Left colon (tissue), 2 donors: ENCODE results near the gene ECT2. TPM values are rescaled to one million over a fixed set of nuclear protein-coding genes. Genes with fewer than 3 reads are reported as not detected.
"Not testable (repeated sequence)": the region's sequence is repeated elsewhere in the genome, so short reads cannot be mapped to it uniquely, and the experiment has no call there.

ENCODE experiments used
- ATAC-seq: fragments of 200-7000 bp; cut with Tn5 transposase; one replicate; pipeline ENCODE4 v1.9.1; 2020; ENCODE audit warnings: mild to moderate bottlenecking, moderate library complexity
- DNase-seq, 2 donors: peaks; one replicate each; pipeline ENCODE4 v3.0.0-alpha.2; 2020
- intact Hi-C, 2 donors: fragments of 100-400 bp; cut with DNase I in 1 of 2; cut with micrococcal nuclease in 1 of 2; formaldehyde crosslinking; loops; one replicate each; pipeline versions ENCODE4 v1.11.2 to v1.14.0; 2022; cut with DNase I, micrococcal nuclease
- total RNA-seq, 2 donors: library from RNA; stranded (reverse); fragmentation: NEBNext Ultra II Directional; extraction: Animal tissue kit (Norgen Biotek cat#: 25700); gene quantifications; one replicate each; pipeline ENCODE4 v1.2.1, GENCODE V29; 2021
- donor health status: DM: no; HTN: no; CAD: no.
- donor health status: DM: yes; HTN: yes; CAD: no.

Gene ECT2
- total RNA-seq, 2 donors from 2014 or later: 15.7 to 22.3 TPM

DNA sequence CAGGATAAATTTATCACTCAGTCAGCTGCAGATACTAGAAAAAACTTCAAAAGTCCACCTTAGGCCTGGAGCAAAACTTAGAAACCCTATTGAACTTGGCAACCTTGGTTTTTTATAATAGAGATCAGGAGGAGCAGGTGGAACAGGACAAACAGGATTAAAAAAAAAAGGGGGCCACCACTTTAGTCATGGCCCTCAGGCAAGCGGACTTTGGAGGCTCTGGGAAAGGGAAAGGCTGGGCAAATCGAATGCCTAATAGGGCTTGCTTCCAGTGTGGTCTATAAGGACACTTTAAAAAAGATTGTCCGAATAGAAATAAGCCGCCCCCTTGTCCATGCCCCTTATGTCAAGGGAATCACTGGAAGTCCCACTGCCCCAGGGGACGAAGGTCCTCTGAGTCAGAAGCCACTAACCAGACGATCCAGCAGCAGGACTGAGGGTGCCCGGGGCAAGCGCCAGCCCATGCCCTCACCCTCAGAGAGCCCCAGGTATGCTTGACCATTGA lies 27.9 kb upstream of the ECT2 start:
- DNase-seq, intact Hi-C loops, ATAC-seq: not testable (repeated sequence)

DNA sequence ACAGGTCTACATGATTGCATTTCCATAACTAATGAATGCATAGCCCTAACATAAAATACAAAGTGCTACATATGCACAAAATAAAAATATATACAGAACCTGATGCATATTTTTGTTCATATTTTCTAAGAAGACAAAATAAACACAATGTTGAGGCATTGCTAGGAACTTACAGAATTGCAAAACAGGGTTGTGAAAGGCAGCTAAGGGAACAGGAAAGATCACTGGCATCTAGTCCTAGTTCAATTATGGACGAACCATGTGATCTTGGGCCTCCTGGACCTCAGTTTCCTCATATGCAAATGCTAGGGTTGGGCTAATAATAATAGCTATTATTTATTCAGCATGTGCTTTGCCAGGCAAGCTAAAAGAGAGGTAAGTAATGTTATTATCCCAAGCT lies 24.1 kb upstream of the ECT2 start:
- DNase-seq (no peak), ATAC-seq (no peak)
- intact Hi-C loops: no loop called here

DNA sequence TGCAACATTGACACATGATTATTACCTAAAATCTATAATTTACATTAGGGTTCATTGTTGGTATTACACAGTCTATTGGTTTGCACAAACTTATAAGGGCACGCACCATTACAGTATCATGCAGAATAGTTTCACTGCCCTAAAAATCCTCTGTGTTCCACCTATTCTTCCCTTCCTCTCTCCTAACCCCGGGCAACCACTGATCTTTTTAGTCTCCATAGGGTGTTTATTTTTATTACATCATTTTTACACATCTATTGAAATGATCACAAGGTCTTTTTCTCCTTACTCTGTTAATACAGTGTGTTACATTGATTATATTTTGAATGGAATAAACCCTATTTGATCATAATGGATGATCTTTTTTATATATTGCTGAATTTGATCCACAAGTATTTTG lies 15.5 kb upstream of the ECT2 start:
- DNase-seq: no peak

DNA sequence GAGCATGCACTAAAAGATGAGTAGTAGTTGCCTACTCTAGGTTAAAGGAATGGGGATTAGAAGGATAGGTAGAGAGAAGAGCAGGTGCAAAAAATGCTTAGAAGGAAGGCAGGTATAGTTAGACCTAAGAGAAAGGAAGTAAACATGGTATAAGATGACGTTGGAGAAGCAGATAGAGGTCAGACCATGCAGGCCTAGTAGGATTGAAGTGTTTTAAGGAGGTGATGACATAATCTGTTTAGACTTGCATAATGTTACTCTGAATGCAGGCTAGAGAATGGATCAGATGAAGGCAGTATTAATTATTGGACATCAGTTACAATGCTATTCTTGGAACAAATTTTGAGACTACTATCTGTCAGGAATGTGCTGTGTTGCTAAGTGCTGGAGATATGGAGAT lies 11.1 kb upstream of the ECT2 start:
- DNase-seq: no peak
- ATAC-seq: no peak
- intact Hi-C loops: no loop called here

More for the DNA sequence above, 15.5 kb upstream of the ECT2 start:
- intact Hi-C loops: no loop called here
- ATAC-seq: no peak

DNA sequence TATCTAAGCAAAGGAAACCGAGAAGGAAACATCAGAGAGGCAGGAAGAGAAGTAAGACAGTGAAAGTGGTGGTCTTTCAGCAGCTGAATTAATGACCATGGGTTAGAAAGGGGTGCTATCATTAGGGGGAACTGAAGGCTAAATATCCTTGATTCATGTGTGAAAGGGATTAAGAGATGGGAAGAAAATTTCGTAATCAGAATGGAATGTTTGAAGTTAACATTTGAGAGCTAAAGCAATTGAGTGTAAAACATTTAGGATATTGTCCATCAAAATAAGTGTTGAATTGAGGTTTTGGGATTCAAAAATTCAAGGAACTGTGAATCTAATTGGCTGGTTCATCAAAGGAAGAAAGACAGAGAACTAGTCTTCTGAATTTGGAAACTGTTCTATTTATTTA lies 4.1 kb upstream of the ECT2 start:
- no peak for ATAC-seq
- intact Hi-C loops: no loop called here
- no peak for DNase-seq

DNA sequence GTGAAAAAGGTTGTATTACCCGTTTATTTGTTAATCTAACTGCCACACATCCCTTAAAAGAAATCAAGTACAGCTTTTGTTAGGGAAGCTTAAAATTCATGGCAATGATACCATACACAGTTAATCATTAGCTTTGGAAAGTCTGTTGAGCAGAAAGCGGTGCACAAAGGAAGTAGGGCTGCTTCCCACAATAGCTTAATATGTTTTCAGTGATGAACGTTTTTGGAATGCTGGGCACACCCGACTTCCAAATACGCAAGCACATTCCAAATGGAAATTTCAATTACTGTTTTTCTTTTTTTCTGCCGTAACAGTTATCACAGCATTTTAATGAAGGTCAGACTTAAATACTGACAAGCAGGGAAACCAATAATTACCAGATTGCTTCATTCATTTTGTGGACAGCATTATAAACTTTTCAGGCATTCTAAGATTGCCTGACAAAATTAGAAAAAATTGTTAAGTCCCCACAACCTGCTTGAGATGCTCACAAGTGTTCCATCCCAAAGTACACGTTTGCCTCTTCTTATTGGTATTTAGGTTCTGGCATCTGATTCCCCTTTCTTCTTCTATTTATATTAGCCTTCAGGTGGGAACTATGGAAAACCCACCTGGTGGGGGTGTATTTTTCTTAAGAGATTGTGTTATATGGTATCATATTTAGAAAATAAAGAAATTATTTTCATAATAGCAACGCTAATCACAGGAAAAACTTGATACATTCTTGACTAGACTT lies 1.1 kb upstream of the ECT2 start:
- intact Hi-C loops: no loop called here
- ATAC-seq (peak; percentile 47), DNase-seq (peak in 1 of 2 donors; percentile 45)

DNA sequence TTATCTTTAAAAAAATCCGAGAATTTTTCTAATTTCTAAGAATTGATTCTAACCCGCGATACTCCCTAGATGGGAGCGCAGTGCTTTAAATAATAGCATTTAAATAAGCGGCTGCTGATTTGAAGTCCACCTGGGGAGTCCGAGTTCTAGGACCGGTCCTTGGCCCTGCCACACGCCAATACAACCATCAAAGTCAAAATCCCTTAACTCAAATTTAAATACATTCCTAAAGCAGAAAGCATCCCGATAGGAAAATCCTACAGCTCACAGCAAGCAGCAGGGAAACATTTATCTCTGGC lies 508 bp upstream of the ECT2 start:
- ATAC-seq: peak; percentile 0
- DNase-seq: peak; percentile 25 to 28
- intact Hi-C loops: no loop called here

DNA sequence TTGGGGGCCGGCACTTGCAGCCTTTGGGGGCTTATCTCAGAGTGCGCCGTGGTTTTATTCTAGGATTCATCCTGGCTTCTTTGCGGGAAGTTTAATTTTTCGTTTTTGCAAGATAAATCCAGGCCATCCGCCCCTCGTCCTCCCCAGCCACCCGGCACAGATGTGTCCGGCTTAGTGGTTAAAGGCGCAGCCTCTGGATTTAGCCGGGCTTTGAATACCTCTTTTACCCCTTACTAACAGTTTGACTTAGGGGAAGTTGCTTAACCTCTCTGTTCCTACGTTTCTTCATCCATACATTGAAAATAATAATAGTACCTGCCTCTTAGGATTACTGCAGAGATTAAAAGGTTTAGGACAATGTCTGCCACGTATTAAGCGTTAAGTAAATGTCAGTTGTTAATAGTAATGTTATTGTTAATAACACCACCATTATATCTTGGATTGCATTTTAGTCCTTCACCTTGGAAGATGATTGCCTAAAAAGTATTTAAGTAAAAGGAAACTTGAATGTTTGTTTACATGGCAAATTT lies 714 bp downstream of the ECT2 start:
- DNase-seq (no peak), ATAC-seq (peak; percentile 28)
- intact Hi-C loops: no loop called here

DNA sequence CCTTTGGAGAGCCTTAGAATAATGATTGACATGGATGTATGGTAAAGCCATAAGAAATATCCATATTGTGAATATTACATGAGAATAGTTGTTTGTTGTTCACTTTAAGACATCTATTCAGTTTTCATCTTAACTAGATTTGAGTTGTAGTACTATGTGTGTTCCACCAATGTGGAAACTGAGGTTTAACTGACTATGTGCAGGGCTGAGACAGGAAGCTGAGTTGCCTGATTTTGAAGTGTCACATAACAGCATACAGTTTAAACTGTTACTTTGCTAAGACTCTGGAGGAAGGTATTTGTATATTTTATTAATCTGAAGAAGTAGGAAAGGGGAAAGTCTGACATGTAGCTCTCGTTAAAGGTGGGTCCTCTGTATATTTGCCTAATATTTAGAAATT lies 2.1 kb downstream of the ECT2 start:
- DNase-seq (no peak), ATAC-seq (no peak)
- intact Hi-C loops: no loop called here

DNA sequence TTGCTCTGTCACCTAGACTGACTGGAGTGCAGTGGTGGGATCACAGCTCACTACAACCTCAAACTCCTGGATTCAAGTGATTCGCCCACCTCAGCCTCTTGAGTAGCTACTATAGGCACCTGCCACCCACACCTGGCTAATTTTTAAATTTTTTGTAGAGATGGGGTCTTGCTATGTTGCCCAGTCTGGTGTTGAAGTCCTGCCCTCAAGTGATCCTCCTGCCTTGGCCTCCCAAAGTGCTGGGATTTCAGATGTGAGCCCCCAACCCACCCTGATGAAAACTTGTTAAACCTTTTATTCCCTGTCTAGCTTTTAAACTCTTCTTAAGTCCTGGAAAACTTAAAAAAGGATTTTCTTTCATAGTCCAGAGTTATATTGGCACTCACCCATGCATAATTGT lies 2.6 kb downstream of the ECT2 start:
- intact Hi-C loops: no loop called here
- no peak for DNase-seq
- ATAC-seq: no peak

DNA sequence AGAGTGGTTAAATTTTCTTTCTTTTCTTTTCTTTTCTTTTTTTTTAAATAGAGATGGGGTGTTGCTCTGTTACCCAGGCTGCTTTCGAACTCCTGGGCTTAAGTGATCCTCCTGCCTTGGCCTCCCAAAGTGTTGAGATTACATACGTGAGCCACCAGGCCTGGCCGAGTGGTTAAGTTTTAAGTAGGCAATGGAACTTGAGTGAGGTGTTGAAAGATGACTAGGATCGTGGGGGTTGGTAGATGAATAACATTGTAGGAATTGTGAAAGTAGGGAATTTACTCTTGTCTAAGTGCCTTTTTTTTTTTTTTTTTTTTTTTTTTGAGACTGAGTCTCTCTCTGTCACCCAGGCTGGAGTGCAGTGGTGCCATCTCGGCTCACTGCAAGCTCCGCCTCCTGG lies 9.9 kb downstream of the ECT2 start:
- intact Hi-C loops, ATAC-seq, DNase-seq: not testable (repeated sequence)

DNA sequence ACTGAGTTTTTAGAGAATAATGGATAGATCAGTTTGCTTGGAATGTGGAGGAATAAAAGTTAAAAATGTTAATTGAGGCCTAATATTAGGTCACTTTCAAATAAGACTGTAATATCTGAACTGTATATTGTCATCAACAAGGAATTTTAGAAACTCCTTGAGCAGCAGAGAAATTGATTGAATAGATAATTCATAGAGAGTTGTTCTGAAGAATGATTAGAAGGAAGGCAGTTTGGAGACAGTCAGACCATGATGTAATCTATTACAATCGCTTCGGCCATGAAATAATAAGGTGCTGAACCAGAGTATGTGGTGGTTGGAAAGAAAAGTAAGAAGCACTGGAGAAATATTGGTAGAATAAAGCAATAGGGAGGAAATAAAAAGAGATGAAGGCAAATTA lies 15.7 kb downstream of the ECT2 start:
- intact Hi-C loops: no loop called here
- ATAC-seq (no peak), DNase-seq (no peak)

DNA sequence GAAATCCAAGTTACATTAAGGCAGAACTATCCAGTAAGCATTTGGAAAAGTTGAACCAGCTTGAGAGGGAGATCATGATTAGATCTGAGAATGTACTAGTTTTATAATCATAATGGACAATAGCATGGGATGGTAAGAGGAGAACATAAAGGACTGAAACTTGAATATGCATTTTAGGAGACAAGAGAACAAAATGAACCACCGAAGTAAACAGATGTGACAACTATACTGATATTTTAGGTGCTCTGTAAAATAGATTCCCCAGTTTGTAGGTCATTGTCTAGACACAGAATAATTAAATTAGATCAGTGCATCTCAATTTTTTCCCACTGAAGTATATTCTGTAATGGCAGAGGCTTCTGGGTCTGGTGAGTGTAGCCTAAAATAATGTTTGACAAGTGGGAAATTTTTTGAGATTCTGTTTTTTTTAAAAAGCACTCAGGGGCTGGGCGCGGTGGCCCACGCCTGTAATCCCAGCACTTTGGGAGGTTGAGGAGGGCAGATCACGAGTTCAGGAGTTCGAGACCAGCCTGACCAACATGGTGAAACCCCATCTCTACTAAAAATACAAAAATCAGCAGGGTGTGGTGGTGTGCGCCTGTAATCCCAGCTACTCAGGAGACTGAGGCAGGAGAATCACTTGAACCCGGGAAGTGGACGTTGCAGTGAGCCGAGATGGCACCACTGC lies 16.3 kb downstream of the ECT2 start:
- ATAC-seq: no peak
- DNase-seq: no peak

DNA sequence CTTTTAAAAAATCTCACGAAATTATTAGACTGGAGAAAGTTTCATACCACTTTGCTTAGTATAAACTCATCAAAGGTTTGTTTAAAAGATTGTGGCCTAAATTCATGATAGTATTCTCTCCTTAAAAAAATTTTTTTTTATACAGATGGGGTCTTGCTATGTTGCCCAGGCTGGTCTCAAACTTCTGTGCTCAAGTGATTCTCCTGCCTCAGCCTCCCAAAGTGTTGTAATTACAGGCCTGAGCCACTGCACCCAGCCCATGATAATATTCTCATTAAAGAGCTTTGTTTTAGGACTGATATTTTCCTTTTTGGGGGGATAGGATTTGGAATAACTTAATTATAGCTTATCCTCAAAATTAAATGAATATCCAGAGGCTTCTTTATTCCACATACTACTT lies 19.9 kb downstream of the ECT2 start:
- intact Hi-C loops: no loop called here
- ATAC-seq: no peak
- DNase-seq: no peak

More for the DNA sequence above, 16.3 kb downstream of the ECT2 start:
- intact Hi-C loops: no loop called here

DNA sequence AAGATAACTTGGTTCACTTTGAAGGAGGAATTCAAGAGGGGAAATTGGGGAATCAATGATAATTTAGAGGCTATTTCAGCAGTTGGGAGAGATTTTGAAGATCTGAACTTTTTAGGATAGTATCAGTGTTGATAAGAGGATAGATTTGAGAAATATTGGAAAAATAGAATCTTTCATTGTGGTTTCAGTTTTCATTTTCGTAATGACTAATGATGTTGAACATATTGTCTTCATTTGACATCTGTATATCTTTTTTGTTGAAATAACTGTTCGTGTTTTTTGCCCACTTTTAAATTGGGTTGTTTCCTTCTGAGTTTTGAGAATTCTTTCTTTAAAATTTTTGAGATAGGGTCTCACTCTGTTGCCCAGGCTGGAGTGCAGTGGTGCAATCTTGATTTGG lies 21.1 kb downstream of the ECT2 start:
- intact Hi-C loops: no loop called here
- DNase-seq (no peak), ATAC-seq (no peak)

DNA sequence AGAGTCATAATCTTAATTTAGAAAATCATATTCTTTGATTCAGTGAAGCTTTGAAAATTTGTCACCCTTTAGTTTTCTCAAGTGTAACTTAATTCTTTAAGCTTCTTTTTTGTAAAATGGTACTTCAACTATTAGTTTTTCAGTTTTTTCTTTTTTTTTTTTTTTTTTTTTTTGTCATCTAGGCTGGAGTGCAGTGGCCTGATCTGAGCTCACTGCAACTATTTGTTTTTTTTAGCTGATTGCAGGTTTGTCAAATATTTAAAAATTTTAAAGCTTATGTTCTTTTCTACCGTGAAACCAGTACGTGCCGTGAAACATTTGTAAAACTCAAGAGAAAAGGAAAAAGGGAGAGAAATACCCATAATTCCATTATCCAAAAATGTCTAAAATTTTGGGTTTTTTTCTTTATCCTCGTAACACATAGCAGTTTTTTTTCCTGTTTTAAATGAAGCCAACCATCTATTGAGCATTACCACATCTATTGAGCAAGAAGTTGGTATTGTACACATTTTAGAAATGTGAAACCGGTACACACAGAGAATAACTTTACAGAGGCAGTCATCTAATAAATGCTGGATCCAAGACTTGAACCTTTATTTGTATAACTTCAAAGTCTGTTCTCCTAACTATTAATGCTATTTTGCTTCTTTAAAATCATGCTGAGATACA lies 25.7 kb downstream of the ECT2 start:
- ATAC-seq: no peak
- no peak for DNase-seq
- intact Hi-C loops: no loop called here

DNA sequence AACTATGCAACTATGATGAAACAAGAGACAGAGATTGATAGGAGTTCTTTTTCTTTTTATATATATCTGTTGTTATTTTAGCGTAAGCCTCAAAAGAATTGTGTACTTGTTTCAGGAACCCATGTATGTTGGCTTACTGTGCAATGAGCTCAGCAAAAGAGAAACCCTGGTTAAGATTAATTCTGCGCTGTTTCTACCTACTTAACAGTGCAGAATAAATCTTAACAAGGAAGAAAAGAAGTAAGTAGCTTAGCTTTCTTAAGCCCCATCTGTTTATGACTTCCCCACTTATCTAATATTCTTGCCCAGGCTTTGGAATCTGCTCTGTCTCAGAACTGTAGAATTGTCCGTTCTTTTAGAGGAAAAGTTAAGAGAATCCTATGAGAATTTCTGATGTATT lies 27.4 kb downstream of the ECT2 start:
- no peak for DNase-seq

DNA sequence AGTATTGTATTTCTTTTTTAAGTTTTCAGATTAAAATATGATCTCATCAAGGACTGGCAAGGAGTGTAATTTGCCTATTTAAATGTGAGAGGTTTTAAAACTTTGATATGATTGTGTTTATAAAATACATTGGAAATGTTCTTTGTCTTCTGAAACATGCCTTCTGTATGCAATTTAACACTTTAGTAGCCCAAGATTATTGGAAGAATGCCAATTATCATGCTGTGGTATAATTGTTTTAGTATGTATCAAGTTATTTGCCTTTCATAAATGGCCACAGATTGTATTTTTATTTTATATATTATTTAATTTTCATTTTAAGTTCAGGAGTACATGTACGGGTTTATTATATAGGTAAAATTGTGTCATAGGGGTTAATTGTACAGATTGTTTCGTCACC lies 31.7 kb downstream of the ECT2 start:
- DNase-seq (no peak), ATAC-seq (no peak)
- intact Hi-C loops: no loop called here

More for the DNA sequence above, 27.4 kb downstream of the ECT2 start:
- ATAC-seq: no peak
- intact Hi-C loops: no loop called here

DNA sequence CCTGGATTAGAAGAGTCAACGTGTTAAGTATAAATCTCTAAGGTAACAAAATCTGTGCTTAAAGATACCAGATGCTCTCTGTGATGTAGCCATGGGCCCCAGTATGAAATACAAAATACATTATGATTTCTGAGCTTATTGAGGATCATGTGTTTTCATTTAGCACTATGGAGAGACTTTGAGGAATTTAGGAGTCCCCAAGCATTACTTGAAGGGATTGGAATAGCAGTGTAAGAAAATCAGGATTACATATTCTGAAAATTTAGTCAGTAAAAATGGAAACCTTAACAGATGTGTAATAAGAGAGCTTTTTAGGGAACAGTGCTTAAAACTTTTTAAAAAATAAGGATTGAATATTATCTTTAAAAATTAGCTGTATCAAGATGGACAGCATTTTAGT lies 35.5 kb downstream of the ECT2 start:
- ATAC-seq: no peak
- intact Hi-C loops: no loop called here
- no peak for DNase-seq

DNA sequence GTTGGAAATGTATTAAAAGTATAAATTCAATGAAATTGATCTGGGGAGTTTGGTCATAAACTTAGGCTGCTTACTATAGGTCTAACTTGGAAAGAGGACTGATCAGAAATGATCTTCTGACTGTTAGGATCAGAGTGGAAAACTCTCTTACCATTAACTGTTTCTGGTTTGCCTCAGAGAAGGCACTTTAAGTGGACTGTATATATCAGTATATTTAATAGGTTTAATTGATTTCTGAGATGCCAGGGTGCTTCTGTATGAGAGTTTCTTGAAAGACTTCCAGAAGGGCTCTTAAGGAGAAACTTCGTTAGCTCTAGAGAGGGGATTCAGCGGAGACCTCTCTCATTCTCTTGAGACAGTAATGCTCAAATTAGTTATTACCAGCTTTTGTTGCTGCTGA lies 36.5 kb downstream of the ECT2 start:
- intact Hi-C loops: no loop called here
- no peak for ATAC-seq

More for the DNA sequence above, 36.5 kb downstream of the ECT2 start:
- DNase-seq: no peak
